ENCODE results near the gene ACTA2.

ACTA2 gene

GRCh38 chr10:88938938-88939337 lies 13.6 kb downstream of the ACTA2 start:
- H3K9me3 ChIP-seq (ENCODE audit: insufficient read depth, low read length): no peaks in the 10 kb centered on the region
- H3K27me3 ChIP-seq (ENCODE audit: low read length): no peaks in the 10 kb centered on the region
- H4K20me1 ChIP-seq (ENCODE audit: low read depth, low read length): no peaks in the 10 kb centered on the region
- TF ChIP-seq CTCF (IDR thresholded peaks at IDR 0.05; ENCODE audit: insufficient read depth, low read length, poor library complexity, severe bottlenecking): no peak
- no peak for TF ChIP-seq EZH2phosphoT487 (conservative IDR thresholded peaks at IDR 0.05; ENCODE audit: low read length)
- no peak overlapping the region for H3K4me3 ChIP-seq (ENCODE audit: insufficient read depth, low read length, poor library complexity, severe bottlenecking)
- H3K9ac ChIP-seq (ENCODE audit: low read length): no peak overlapping the region
- no peaks in the 10 kb centered on the region for H3K79me2 ChIP-seq (ENCODE audit: insufficient read depth, low read length)
- no peaks in the 10 kb centered on the region for H3K36me3 ChIP-seq (ENCODE audit: low read length)
- no peaks in the 10 kb centered on the region for H3K9me2 ChIP-seq (replicated peaks; ENCODE audit: insufficient read depth, low read length)
- H2AFZ ChIP-seq (ENCODE audit: low read depth, low read length, severe bottlenecking): no peak overlapping the region
- no peak overlapping the region for H3K27ac ChIP-seq (ENCODE audit: low read depth, low read length)
- H3K4me2 ChIP-seq (ENCODE audit: low read depth, low read length, poor library complexity, severe bottlenecking): no peak overlapping the region
- no peaks in the 10 kb centered on the region for H3F3A ChIP-seq (ENCODE audit: insufficient read depth)

DNA sequence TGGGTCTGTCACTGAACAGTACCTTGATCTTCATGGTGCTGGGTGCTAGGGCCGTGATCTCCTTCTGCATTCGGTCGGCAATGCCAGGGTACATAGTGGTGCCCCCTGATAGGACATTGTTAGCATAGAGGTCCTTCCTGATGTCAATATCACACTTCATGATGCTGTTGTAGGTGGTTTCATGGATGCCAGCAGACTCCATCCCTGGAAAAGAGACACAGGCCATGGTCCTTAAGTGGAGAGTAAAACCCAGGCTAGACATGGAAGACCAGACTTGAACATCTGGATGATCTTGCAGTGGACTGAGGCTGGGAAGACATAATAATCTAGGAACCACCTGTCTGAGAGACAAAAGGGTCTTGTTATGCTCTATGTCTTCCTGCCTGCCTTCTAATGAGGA lies 14.5 kb downstream of the ACTA2 start:
- Histone ChIP-seq H3K79me2 (ENCODE audit: insufficient read depth, low read length) (no peaks in the 10 kb centered on the region), H2AFZ (ENCODE audit: low read depth, low read length, severe bottlenecking) (no peak overlapping the region), H3K9me3 (ENCODE audit: insufficient read depth, low read length) (no peaks in the 10 kb centered on the region), H3K9ac (ENCODE audit: low read length) (no peak overlapping the region), H4K20me1 (ENCODE audit: low read depth, low read length) (no peaks in the 10 kb centered on the region), H3F3A (ENCODE audit: insufficient read depth) (no peaks in the 10 kb centered on the region), H3K9me2 (replicated peaks; ENCODE audit: insufficient read depth, low read length) (no peaks in the 10 kb centered on the region), H3K27ac (ENCODE audit: low read depth, low read length) (no peak overlapping the region), H3K4me3 (ENCODE audit: insufficient read depth, low read length, poor library complexity, severe bottlenecking) (no peak overlapping the region), H3K27me3 (ENCODE audit: low read length) (no peaks in the 10 kb centered on the region), H3K36me3 (ENCODE audit: low read length) (no peaks in the 10 kb centered on the region), H3K4me2 (ENCODE audit: low read depth, low read length, poor library complexity, severe bottlenecking) (no peak overlapping the region)
- no peak for TF ChIP-seq EZH2phosphoT487 (conservative IDR thresholded peaks at IDR 0.05; ENCODE audit: low read length)
- no peak for TF ChIP-seq CTCF (IDR thresholded peaks at IDR 0.05; ENCODE audit: insufficient read depth, low read length, poor library complexity, severe bottlenecking)

DNA sequence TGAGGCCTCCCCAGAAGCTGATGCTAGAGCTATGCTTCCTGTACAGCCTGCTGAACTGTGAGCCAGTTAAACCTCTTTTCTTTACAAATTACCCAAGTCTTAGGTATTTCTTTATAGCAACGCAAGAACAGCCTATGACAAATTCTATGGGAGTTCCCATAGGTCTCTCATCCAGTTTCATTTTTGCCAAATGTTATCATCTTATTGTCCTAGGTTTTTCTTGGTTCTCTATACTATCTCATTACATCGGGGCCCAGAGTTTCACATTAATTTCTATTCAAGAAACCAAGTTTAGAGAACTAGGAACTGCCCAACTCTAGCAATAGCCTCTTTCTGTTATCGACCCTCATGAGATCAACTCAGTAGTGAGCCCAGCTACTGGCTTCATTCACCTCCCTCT lies 15.9 kb downstream of the ACTA2 start:
- Histone ChIP-seq H3K9ac (ENCODE audit: low read length) (no peak overlapping the region), H3K27me3 (ENCODE audit: low read length) (no peaks in the 10 kb centered on the region), H3K9me2 (replicated peaks; ENCODE audit: insufficient read depth, low read length) (no peaks in the 10 kb centered on the region), H3K4me3 (ENCODE audit: insufficient read depth, low read length, poor library complexity, severe bottlenecking) (no peak overlapping the region), H3K36me3 (ENCODE audit: low read length) (no peaks in the 10 kb centered on the region), H3K79me2 (ENCODE audit: insufficient read depth, low read length) (no peaks in the 10 kb centered on the region), H2AFZ (ENCODE audit: low read depth, low read length, severe bottlenecking) (no peak overlapping the region), H4K20me1 (ENCODE audit: low read depth, low read length) (no peaks in the 10 kb centered on the region), H3K27ac (ENCODE audit: low read depth, low read length) (no peak overlapping the region), H3F3A (ENCODE audit: insufficient read depth) (no peaks in the 10 kb centered on the region), H3K4me2 (ENCODE audit: low read depth, low read length, poor library complexity, severe bottlenecking) (no peak overlapping the region), H3K9me3 (ENCODE audit: insufficient read depth, low read length) (no peaks in the 10 kb centered on the region)
- TF ChIP-seq CTCF (IDR thresholded peaks at IDR 0.05; ENCODE audit: insufficient read depth, low read length, poor library complexity, severe bottlenecking) (no peak), EZH2phosphoT487 (conservative IDR thresholded peaks at IDR 0.05; ENCODE audit: low read length) (no peak)
